ENCODE results near the gene CYYR1.

CYYR1 gene

DNA sequence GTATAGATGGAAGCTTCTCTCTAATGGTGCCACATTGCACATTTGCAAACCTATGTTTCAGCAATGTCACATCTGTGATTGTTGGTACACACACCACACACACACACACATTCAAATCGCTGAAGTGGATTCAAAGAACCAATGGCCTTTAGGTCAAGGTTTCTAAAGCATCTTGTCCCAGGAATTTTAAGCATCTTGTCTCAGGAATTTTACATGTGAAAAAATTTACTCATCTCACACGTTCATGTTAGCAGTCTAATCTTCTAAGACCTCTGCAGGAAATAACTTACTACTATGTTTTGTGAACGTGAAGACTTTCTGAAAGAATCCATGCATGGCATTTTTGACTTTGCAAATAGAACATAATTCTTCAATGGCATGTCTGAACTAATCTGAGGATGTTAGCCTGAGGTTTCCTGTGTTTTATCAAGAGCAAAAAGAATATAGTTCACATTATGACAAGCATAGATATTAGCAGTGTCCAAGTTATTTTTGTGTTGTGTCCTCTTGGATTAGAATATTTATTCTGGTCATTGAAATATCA, 125.1 kb downstream of the CYYR1 start:
- intact Hi-C loops (cut with DNase I; ENCODE audit: low total_unique reads), result no loop called here
- Histone ChIP-seq H3K4me3 (no peak overlapping the region), H3K27ac (no peak overlapping the region), H3K9me3 (no peaks in the 10 kb centered on the region), H3K27me3 (no peaks in the 10 kb centered on the region), H3K4me1 (peaks cover 0 to 12% (median 0%) of the 10 kb centered on the region in 4 donors), H3K36me3 (no peaks in the 10 kb centered on the region)
- no peak for TF ChIP-seq CTCF (IDR thresholded peaks at IDR 0.05)
- no peak for DNase-seq

GRCh38 chr21:26445440-26445839, 127.6 kb downstream of the CYYR1 start:
- Histone ChIP-seq H3K27ac (peak overlapping the region in 1 of 2 donors; percentile 16), H3K4me3 (no peak overlapping the region), H3K36me3 (no peaks in the 10 kb centered on the region), H3K27me3 (no peaks in the 10 kb centered on the region), H3K4me1 (peaks cover 0 to 12% (median 0%) of the 10 kb centered on the region in 4 donors), H3K9me3 (no peaks in the 10 kb centered on the region)
- TF ChIP-seq CTCF (IDR thresholded peaks at IDR 0.05), result no peak
- no peak for DNase-seq
- intact Hi-C loops (cut with DNase I; ENCODE audit: low total_unique reads), result no loop called here

DNA sequence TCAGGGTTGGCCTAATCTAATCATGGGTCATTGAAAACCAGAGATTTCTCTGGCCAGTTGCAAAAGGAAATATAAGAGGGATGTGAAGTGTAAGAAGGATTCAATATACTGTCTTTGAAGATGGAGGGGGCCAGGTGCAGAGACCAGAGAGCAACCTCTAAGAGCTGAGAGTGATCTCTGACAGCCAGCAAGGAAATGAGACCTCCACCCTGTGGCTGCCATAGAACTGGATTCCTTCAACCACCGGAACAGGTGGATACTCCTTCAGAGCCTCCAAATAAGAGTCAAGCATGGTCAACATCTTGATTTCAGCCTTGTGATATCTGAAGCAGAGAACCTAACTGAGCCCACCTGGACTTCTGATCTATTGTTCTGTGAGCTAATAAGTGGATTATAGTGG, 128.4 kb downstream of the CYYR1 start:
- no peak overlapping the region for H3K4me3 ChIP-seq
- no peaks in the 10 kb centered on the region for H3K36me3 ChIP-seq
- peaks cover 0 to 12% (median 0%) of the 10 kb centered on the region in 4 donors for H3K4me1 ChIP-seq
- H3K27me3 ChIP-seq, result no peaks in the 10 kb centered on the region
- no peaks in the 10 kb centered on the region for H3K9me3 ChIP-seq
- TF ChIP-seq CTCF (IDR thresholded peaks at IDR 0.05), result no peak
- intact Hi-C loops (cut with DNase I; ENCODE audit: low total_unique reads), result no loop called here
- DNase-seq, result no peak
- H3K27ac ChIP-seq, result no peak overlapping the region

- no peaks in the 10 kb centered on the region for H3K36me3 ChIP-seq
- H3K4me3 ChIP-seq, result no peak overlapping the region
- H3K27ac ChIP-seq, result no peak overlapping the region
- no peak for TF ChIP-seq CTCF (IDR thresholded peaks at IDR 0.05)
- intact Hi-C loops (cut with DNase I; ENCODE audit: low total_unique reads), result no loop called here
- peaks cover 0 to 12% (median 0%) of the 10 kb centered on the region in 4 donors for H3K4me1 ChIP-seq
- H3K27me3 ChIP-seq, result no peaks in the 10 kb centered on the region
- H3K9me3 ChIP-seq, result no peaks in the 10 kb centered on the region
- no peak for DNase-seq
Measured at GRCh38 chr21:26443867-26444266, 129.2 kb downstream of the CYYR1 start.

DNA sequence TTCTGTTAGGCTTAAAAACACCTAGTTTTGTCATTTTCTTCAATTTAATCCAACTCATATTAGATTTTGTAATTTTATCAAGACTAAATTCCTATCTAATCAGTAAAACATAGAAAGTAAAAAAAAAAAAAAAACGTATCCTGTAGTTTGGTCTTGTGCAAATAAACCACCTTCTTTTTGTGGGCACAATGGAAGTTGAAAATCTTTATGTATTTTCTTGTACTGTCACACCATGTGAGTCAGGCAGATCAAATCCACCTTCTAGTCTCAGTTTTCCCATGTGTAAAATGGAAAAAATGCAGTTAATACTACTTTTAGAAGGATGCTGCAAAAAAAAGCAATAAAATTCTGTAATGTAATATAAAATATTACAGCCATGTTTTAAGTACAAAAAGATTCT, 129.8 kb downstream of the CYYR1 start:
- Histone ChIP-seq H3K9me3 (no peaks in the 10 kb centered on the region), H3K27ac (no peak overlapping the region), H3K4me1 (peaks cover 0 to 12% (median 0%) of the 10 kb centered on the region in 4 donors), H3K4me3 (no peak overlapping the region), H3K36me3 (no peaks in the 10 kb centered on the region), H3K27me3 (no peaks in the 10 kb centered on the region)
- no peak for TF ChIP-seq CTCF (IDR thresholded peaks at IDR 0.05)
- DNase-seq, result no peak
- intact Hi-C loops (cut with DNase I; ENCODE audit: low total_unique reads), result no loop called here

GRCh38 chr21:26441149-26441548, 131.9 kb downstream of the CYYR1 start:
- Histone ChIP-seq H3K4me3 (no peak overlapping the region), H3K4me1 (peaks cover 0 to 12% (median 0%) of the 10 kb centered on the region in 4 donors), H3K27ac (no peak overlapping the region), H3K9me3 (no peaks in the 10 kb centered on the region), H3K27me3 (no peaks in the 10 kb centered on the region), H3K36me3 (no peaks in the 10 kb centered on the region)
- TF ChIP-seq CTCF (IDR thresholded peaks at IDR 0.05), result no peak
- DNase-seq, result no peak
- intact Hi-C loops (cut with DNase I; ENCODE audit: low total_unique reads), result no loop called here
